Stromal cell of bone marrow (primary cell): Measurements from ENCODE around the gene ANO2.

Source experiments
- DNase-seq: peaks from one replicate; pipeline ENCODE4 v3.0.0-alpha.2; 2012; ENCODE audit warnings: low read depth

The ANO2 gene

DNA sequence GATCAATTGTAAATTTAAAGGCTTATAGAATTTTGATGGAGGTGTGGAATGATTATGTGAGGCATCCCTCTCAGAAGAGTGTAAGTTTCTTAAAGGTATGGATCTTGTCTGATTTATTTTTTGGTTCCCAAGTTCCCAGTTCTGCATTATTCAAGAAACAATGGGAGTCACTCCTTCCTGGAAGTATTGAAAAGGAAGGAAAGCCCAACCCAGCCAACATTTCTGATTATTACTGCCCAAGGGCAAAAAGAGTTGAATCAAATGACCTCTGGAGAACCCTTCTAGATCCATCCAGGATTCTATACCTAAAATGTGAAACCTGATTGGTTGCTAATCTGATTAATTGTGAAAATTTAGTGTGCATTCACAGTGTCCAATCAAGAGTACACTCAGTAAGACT is 166.2 kb downstream of the ANO2 start:
- DNase-seq = no peak

DNA sequence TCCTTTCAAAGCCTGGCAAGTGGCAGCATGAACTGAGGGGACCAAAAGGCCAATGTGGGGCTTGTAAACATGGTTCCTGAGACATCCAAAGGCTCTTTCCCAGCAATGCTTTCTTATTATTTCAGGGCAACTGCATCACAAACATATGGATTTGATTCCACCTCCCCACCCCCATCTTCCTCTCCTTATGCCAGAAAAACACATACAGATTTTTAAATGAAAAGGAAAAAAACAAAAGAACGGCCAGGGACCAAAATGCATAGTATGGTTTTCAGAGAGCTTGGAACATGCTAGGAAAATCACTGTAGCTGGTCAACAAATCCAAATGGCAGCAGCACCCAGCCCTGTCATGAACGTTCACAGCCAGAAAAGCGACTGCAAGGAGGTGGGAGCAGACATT is 167.6 kb downstream of the ANO2 start:
- no peak for DNase-seq

DNA sequence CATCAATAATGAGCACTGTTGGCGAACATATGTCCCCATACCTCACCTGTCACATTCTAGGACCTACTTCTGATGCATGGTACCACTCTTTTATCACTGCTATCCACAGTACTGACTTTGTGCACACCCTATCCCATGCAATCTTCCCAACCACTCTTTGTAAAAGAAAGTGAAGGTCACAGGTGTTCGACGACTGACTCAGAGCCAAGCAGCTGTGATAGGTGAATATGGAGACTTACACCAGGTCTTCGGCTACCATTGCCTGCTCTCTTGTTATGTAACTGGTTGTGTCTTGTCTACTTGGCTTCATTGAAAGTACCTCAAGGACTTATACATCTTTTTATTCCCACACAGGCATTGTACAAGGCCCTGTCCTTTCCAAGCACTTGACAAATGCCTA is 169.0 kb downstream of the ANO2 start:
- DNase-seq = no peak

- no peak for DNase-seq
These were observed 171.5 kb downstream of the ANO2 start for GRCh38 chr12:5773550-5773949.

- DNase-seq = no peak
These were observed 173.3 kb downstream of the ANO2 start for GRCh38 chr12:5771756-5772155.

GRCh38 chr12:5770727-5771126 is 174.3 kb downstream of the ANO2 start:
- DNase-seq = no peak

- no peak for DNase-seq
These were observed 176.4 kb downstream of the ANO2 start for GRCh38 chr12:5768581-5769196.

DNA sequence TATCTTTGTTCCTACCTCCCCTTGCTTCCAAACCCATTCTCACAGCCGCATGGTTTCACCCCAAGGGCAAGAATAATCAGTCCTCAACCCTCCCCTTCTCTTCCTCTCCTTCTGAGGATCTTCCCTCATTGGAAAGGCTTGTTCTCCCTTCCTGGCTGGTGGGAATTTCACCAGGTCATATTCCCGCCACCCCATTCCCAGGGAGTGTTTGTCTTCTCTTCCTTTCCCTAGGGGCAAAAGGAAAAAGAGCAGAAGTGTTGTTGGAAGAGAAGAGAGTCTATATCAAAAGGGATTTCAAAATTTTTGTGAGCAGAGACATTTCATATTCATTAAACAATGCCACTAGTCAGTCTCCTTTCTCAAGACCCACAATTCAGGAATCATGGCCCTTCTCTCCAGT is 176.9 kb downstream of the ANO2 start:
- DNase-seq = no peak

DNA sequence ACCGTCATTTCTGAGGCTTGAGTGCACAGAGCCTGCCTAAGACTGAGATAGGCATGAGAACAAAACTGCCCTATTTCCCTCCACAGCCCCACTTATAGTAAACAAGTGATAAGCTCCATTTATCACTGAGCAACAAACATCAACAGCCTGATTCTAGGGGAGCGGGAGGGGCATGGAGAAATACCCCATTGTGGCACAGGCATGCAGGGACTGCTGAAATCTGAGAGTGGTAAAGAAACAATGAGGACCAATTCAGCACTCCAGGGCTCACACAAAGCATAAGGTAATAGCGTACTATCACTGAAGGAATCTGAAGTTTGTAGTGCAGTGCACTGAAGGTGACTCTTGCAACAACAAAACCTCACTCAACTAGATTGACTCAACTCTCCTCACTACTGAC is 186.7 kb downstream of the ANO2 start:
- no peak for DNase-seq

DNA sequence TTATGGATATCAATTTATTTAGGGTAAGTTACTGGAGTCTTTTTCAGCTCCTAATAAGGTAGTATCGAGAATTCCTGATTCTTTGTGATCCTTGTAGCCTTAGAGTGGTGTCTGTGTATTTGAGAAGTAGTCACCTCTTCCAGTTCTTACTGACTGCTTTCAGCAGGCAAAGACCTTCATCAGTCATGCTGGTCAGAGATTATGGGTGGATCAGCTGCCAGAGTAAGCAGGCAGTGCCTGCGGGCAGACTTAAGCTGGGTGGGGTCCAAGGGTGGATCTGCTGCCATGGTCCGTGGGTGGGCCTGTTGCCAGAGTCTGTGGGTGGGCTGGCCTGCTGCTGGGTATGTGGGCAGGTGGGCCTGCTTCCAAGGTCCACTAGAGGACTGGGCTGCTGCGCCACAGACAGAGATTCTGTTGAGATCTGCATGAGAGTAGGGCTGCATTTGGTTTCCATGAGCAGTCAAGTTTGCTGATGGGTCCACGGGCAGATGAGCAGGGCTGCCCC is 188.7 kb downstream of the ANO2 start:
- no peak for DNase-seq

- DNase-seq = no peak
These were observed 197.0 kb downstream of the ANO2 start for GRCh38 chr12:5748027-5748426.

GRCh38 chr12:5746917-5747316 is 198.1 kb downstream of the ANO2 start:
- no peak for DNase-seq

DNA sequence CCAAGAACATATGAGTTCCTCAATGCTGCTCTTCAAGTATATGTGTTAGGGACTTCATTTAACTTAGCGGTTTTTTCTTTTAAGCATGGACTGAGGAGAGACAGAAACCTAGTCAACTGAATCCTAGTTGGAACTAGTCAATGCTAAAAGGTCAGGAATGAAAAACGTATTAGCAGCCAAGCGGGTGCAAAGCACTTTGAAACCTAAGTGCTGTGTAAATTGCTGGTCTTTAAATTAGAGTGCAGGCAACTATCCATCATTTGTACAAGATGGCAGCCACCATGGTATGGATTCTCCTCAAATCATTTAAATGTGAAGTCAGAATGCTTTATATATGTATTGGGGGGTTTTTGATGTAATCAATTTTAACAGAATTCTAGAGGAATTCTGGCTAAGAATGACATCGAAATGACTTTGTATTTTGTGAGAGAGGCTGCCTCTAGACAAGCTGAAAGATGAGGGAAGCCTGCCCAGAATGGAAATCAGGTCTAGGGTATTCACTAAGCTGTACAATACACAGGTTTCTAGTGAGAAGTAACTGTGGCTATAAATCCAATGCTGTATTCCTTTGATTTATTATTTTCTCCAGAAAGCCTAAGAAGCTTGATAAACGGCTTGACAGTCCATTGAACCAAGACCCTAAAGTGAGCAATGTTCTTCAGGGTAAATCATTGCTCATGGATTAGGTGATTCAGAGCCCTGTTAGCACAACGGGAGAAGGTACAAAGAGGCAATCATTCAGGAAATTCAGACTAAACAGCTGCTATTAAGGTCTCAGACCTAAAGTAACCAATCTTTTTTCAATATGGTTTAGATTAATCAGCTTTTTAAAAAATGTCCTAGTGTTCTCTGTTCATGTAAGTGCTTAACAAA is 198.8 kb downstream of the ANO2 start:
- DNase-seq = no peak

GRCh38 chr12:5745251-5745888 is 199.7 kb downstream of the ANO2 start:
- DNase-seq = peak; percentile 40

DNA sequence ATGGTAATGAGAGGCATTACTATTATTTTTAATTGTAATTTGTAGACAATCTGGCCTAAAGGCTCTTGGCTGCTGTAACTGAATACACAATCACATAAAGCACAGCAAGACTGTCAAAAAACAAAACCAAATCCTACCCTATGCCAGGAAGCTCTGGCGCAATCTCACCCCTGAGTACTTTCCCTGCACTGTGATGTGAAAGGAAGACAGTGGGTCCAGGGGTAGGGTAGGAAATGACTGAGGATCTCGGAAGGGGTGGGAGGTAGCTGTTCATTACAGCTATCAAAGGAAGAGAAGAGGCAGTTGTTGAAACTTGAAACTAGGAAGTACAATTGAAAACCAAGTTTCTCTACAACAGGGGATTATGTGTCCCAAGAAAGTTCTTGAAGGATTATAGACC is 202.8 kb downstream of the ANO2 start:
- DNase-seq = no peak

DNA sequence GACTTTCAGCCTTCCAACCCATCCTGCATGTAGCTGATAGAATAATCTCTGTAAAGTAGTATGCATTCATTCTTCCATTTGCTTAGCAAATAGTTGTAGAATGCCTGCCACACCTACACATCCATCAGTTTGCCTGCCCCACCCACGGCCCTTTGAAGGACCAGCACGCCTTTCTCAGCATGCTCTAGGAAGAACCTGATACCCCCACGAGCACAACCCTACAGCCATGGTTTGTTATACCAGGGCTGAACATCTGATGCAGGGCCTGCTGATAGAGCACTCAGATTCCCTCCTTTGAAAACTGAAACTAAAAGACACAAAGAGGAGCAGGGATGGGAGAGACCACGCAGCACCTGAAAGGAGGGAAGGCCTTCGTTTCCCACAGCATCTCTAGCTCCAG is 205.1 kb downstream of the ANO2 start:
- no peak for DNase-seq

DNA sequence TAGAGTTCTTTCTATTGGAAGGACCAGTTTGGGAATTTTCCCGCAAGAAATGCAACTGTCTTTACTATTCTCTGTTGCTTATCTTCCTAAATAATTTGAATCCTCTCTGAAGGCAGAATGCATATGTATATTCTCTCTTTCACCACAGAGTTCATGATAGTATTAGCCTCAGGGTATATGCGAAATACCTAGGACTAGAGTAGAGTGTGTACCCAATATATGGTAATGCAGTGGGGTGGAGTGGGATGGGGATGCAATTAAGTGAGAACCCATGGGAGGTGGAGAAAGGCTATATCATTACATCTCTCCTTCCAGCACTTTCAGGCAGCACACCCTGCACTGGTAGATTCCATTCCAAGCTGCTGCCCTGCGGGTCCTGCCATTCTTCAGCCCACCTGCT is 207.3 kb downstream of the ANO2 start:
- DNase-seq = no peak

DNA sequence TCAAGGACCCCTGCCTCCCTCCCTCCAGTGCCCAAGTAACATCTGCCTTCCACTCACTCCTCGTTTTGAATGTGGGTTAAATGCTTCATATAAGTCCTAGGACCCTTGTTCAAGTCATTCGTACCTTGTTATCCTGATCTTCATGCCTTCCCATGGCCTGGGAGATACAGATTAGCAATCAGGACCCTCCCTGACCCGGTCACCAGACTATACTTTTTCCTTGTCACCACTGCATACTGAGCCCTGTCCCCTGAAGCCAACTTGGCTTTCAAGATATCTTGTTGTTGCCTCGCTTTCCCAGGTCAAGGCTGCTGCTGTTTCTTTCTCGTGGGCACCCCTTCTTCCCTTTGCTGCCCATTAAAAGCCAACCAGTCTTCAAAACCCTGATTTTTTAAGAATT is 208.5 kb downstream of the ANO2 start:
- no peak for DNase-seq

- DNase-seq = no peak
These were observed 209.0 kb downstream of the ANO2 start for GRCh38 chr12:5736016-5736415.

DNA sequence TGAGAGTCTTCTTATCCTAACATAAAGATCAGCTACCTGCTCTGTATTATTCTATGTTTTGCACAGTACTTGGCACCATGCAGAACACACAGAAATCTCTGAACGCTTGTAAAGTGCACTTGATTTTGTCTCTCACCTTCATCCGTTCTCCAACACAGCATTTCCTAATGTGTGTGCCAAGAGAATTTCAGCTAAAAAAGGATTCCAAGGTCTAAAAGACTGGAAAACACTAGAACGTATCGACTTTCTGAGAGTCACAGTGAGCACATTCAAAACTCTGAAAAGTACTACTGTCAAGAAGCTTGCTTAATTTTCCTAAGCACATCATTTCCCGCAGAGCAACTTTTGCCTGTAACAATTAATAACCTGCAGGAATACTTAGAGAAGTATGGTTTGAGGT is 211.1 kb downstream of the ANO2 start:
- DNase-seq = no peak

- no peak for DNase-seq
These were observed 211.8 kb downstream of the ANO2 start for GRCh38 chr12:5733136-5733755.

- no peak for DNase-seq
These were observed 214.1 kb downstream of the ANO2 start for GRCh38 chr12:5730962-5731361.
